ENCODE results near the gene STEAP2. TPM values are rescaled to one million over a fixed set of nuclear protein-coding genes. Genes with fewer than 3 reads are reported as not detected.

STEAP2 gene
- total and polyA plus RNA-seq, 2 donors (not counting 3 experiments of a cell fraction or from before 2014, with no cell fraction given) = 4.2 to 4.6 TPM

DNA sequence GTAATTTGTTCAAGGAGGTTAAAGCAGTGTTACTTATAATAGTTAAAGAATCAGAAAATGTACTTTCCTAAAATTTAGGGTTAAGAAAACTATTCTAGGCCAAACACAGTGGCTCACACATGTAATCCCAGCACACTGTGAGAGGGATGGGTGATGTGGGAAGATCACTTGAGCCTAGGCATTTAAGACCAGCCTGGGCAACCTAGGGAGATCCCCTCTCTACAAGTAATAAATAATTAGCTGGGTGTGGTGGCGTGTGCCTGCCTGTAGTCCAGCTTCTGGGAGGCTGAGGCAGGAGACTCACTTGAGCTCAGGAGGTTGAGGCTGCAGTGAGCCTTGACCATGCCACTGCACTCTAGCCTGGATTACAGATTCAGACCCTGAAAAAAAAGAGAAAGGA is 3.6 kb upstream of the STEAP2 start:
- DNase-seq (ENCODE audit: low read depth, low spot score) (no peak), FAIRE-seq (no peak)
- no peak overlapping the region for H3K4me2 ChIP-seq (ENCODE audit: insufficient read depth, low read length)
- H3K79me2 ChIP-seq (ENCODE audit: control insufficient read depth, insufficient read depth, low read length) = no peaks in the 10 kb centered on the region
- H3K36me3 ChIP-seq (ENCODE audit: control insufficient read depth in 2 of 2, extremely low read depth in 1 of 2, insufficient read depth in 2 of 2, low read length in 2 of 2) = no peaks in the 10 kb centered on the region
- dilution Hi-C loops (cut with MboI; ENCODE audit: extremely low pct_ligation_motif_present, low sequenced_read_pairs) (no loop called here), intact Hi-C loops (cut with micrococcal nuclease) (no loop called here)
- ChIA-PET CTCF (no interaction called here), POLR2A (interaction anchor here (0.6 kb wide), 1 partner anchor 11 kb away, joined by 6 read pairs; no protein-coding TSS in a partner anchor)
- BruUV-seq (replicated peaks) = no TSS peak
- H3K9ac ChIP-seq (replicated peaks; ENCODE audit: extremely low read depth, insufficient read depth, low read length) = no peak overlapping the region
- H2AFZ ChIP-seq (ENCODE audit: low read depth, low read length) = no peak overlapping the region
- H3K9me3 ChIP-seq (replicated peaks; ENCODE audit: control insufficient read depth, insufficient read depth, low read length) = no peaks in the 10 kb centered on the region
- no peak overlapping the region for H3K27ac ChIP-seq (ENCODE audit: insufficient read depth, low read depth, low read length)
- TF ChIP-seq MYC (IDR thresholded peaks at IDR 0.05; ENCODE audit: low read depth, low read length) (no peak), FOS (IDR thresholded peaks at IDR 0.05; ENCODE audit: borderline replicate concordance, insufficient read depth, low read length) (no peak), POLR2A (IDR thresholded peaks at IDR 0.05; ENCODE audit: low read depth, low read length) (no peak), GATA2 (IDR thresholded peaks at IDR 0.05; ENCODE audit: insufficient read depth, insufficient read length, low read depth, low read length) (no peak), POLR2AphosphoS5 (IDR thresholded peaks at IDR 0.05; ENCODE audit: insufficient read depth, low read depth, low read length) (no peak)
- TF ChIP-seq, protein P1, sequence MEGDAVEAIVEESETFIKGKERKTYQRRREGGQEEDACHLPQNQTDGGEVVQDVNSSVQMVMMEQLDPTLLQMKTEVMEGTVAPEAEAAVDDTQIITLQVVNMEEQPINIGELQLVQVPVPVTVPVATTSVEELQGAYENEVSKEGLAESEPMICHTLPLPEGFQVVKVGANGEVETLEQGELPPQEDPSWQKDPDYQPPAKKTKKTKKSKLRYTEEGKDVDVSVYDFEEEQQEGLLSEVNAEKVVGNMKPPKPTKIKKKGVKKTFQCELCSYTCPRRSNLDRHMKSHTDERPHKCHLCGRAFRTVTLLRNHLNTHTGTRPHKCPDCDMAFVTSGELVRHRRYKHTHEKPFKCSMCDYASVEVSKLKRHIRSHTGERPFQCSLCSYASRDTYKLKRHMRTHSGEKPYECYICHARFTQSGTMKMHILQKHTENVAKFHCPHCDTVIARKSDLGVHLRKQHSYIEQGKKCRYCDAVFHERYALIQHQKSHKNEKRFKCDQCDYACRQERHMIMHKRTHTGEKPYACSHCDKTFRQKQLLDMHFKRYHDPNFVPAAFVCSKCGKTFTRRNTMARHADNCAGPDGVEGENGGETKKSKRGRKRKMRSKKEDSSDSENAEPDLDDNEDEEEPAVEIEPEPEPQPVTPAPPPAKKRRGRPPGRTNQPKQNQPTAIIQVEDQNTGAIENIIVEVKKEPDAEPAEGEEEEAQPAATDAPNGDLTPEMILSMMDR (IDR thresholded peaks at IDR 0.05; ENCODE audit: extremely low read depth in 1 of 2, insufficient read depth in 1 of 2, low read depth in 1 of 2, low read length in 2 of 2) = no peak
- TF ChIP-seq, protein P2, sequence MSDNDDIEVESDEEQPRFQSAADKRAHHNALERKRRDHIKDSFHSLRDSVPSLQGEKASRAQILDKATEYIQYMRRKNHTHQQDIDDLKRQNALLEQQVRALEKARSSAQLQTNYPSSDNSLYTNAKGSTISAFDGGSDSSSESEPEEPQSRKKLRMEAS (IDR thresholded peaks at IDR 0.05; ENCODE audit: insufficient read depth, insufficient read length) = no peak
- H3K4me1 ChIP-seq (ENCODE audit: control insufficient read depth, extremely low read depth, insufficient read depth, low read length) = peaks cover 12% of the 10 kb centered on the region
- no peaks in the 10 kb centered on the region for H3K9me1 ChIP-seq (replicated peaks; ENCODE audit: control insufficient read depth, extremely low read depth, insufficient read depth, low read length)
- H4K20me1 ChIP-seq (replicated peaks; ENCODE audit: control insufficient read depth, extremely low read depth, insufficient read depth, low read length) = no peaks in the 10 kb centered on the region
- no peaks in the 10 kb centered on the region for H3K27me3 ChIP-seq (ENCODE audit: control insufficient read depth in 2 of 2, insufficient read depth in 2 of 2, low read length in 2 of 2)
- H3K4me3 ChIP-seq (replicated peaks in 1 of 3; ENCODE audit: insufficient read depth in 1 of 3, low read depth in 1 of 3, low read length in 3 of 3) = no peak overlapping the region
